HG02840 (cell line): Measurements from ENCODE around the gene DEPDC5.
"Not testable (repeated sequence)": the region's sequence is repeated elsewhere in the genome, so short reads cannot be mapped to it uniquely, and the experiment has no call there.

Source experiments
- ATAC-seq: cut with Tn5 transposase; IDR thresholded peaks from one replicate; pipeline ENCODE4 v1.9.1; 2021; ENCODE audit warnings: mild to moderate bottlenecking, moderate library complexity, moderate number of reproducible peaks; ENCODE audit not compliant: unreplicated experiment, low FRiP score

DEPDC5 gene

GRCh38 chr22:31812977-31813605 is 59.3 kb downstream of the DEPDC5 start:
- no peak for ATAC-seq

- not testable (repeated sequence) for ATAC-seq
Observed at GRCh38 chr22:31813898-31814297, 60.1 kb downstream of the DEPDC5 start.

GRCh38 chr22:31814942-31815341 is 61.1 kb downstream of the DEPDC5 start:
- ATAC-seq: no peak

GRCh38 chr22:31815383-31815814 is 61.6 kb downstream of the DEPDC5 start:
- ATAC-seq: not testable (repeated sequence)

- ATAC-seq: no peak
Observed at GRCh38 chr22:31816750-31817149, 62.9 kb downstream of the DEPDC5 start.

GRCh38 chr22:31818481-31819392 is 64.9 kb downstream of the DEPDC5 start:
- ATAC-seq: no peak

- no peak for ATAC-seq
Observed at GRCh38 chr22:31820655-31821054, 66.8 kb downstream of the DEPDC5 start.

GRCh38 chr22:31821572-31821971 is 67.8 kb downstream of the DEPDC5 start:
- ATAC-seq: no peak

- no peak for ATAC-seq
Observed at GRCh38 chr22:31822523-31822922, 68.7 kb downstream of the DEPDC5 start.

- ATAC-seq: no peak
Observed at GRCh38 chr22:31825513-31825912, 71.7 kb downstream of the DEPDC5 start.

GRCh38 chr22:31826443-31826842 is 72.6 kb downstream of the DEPDC5 start:
- ATAC-seq: no peak

- ATAC-seq: no peak
Observed at GRCh38 chr22:31828739-31829138, 74.9 kb downstream of the DEPDC5 start.

GRCh38 chr22:31829505-31829904 is 75.7 kb downstream of the DEPDC5 start:
- ATAC-seq: no peak

- ATAC-seq: no peak
Observed at GRCh38 chr22:31830721-31831070, 76.9 kb downstream of the DEPDC5 start.

- ATAC-seq: no peak
Observed at GRCh38 chr22:31833930-31834329, 80.1 kb downstream of the DEPDC5 start.

- ATAC-seq: no peak
Observed at GRCh38 chr22:31836010-31836409, 82.2 kb downstream of the DEPDC5 start.

- ATAC-seq: no peak
Observed at GRCh38 chr22:31838917-31839316, 85.1 kb downstream of the DEPDC5 start.

GRCh38 chr22:31839986-31840385 is 86.2 kb downstream of the DEPDC5 start:
- no peak for ATAC-seq

- no peak for ATAC-seq
Observed at GRCh38 chr22:31840585-31840984, 86.8 kb downstream of the DEPDC5 start.

GRCh38 chr22:31841078-31841827 is 87.4 kb downstream of the DEPDC5 start:
- no peak for ATAC-seq

- no peak for ATAC-seq
Observed at GRCh38 chr22:31843526-31843925, 89.7 kb downstream of the DEPDC5 start.
